Measurements from ENCODE around the gene HNF4A.
A peak's percentile ranks its signal among the peaks of the same experiment; 100 is the strongest.
"Not testable (repeated sequence)": the region's sequence is repeated elsewhere in the genome, so short reads cannot be mapped to it uniquely, and the experiment has no call there.

The HNF4A gene

DNA sequence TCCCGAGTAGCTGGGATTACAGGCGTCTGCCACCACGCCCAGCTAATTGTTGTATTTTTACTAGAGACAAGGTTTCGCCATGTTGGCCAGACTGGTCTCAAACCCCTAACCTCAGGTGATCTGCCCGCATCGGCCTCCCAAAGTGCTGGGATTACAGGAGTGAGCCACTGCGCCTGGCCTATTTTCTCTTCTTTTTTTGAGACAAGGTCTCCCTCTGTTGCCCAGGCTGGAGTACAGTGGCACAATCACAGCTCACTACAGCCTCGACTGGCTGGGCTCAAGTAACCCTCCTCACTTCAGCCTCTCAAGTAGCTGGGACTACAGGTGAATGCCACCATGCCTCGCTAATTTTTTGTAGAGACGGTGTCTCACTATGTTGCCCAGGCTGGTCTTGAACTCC is 9.6 kb upstream of the HNF4A start:
- DNase-seq: not testable (repeated sequence)

- no peak for DNase-seq
Measured at GRCh38 chr20:44348168-44348659, 7.3 kb upstream of the HNF4A start.

- no peak for DNase-seq
Measured at GRCh38 chr20:44349349-44349748, 6.2 kb upstream of the HNF4A start.

GRCh38 chr20:44350567-44350966 is 4.9 kb upstream of the HNF4A start:
- DNase-seq: no peak

DNA sequence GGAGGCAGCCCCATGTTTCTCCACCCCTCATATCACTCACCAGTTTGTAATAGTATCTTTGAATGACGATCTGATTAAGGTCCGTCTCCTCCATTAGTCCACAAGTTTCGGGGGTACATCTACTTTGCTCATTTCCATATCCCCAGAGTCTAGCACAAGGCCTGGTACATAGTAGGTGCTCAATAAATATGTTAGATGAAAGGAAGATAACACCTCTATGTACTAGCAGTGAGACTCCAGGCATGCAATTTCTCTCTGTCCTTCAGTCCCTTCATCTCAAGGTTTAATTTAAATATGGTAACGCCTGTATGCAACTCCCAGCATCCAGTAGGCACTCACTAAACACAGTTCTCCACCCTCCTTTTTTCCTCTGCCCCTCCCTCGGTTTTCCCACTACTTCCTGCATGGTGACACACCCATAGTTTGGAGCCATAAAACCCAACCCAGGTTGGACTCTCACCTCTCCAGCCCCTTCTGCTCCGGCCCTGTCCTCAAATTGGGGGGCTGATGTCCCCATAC is 461 bp upstream of the HNF4A start:
- DNase-seq: no peak

DNA sequence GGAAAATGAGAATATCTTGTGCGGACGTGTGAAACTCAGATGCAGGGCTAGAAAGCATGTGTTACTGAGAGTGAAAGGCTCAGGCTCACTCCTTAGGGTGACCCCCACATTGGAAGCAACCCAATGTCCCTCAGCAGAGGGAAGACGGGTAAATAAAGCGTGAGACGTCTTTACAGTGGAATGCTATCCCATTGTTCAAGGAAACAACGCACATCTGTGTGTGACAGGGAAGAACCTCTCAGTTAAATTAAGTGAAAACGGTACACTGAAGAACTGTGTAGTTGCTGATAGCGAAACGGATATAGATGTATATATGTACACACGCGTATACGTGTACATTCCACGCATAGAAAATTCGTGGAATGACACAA is 839 bp downstream of the HNF4A start:
- no peak for DNase-seq

DNA sequence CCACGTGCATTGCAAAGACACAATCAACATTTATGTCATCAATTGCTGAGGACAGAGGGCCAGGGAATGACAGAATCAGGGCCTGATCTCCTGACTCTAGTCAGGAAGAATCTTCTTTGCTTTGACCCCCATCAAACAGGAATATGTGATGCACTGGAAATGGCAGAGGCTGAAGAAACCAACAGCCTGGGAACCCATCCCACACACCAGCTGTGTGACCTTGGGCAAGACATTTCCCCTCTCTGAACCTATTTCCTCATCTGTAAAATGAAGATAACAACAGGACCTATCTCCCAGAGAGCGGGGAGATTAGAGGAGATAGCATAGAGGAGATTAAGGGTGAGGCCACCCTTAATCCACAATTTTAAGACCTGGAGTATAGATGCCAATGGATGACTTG is 1.5 kb downstream of the HNF4A start:
- DNase-seq: no peak

DNA sequence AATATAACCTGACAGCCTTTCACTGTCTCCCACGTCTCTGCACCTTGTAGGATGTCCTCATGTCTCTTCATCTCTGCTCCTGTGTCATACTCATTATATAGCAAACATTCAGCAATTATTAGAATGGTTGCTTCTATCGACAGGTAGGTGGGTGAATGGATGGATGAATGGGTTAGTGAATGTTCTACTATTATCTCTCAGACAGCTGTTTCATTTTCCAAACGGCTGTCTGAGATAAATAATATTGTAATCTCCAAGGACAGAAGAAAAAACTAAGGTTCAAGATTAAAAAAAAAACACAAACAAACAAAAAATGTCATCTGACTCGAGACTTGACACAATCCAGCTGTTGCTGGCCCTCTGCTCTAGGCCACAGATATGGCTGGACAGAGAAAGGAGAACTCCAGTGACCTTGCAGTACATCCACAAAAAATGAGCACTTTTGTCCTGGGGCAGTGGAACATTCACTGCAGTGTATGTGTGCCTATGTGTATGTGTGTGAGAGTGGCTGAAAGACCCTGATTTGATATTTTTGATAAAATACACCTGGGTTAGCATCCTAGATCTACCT is 2.1 kb downstream of the HNF4A start:
- DNase-seq: no peak

- DNase-seq: no peak
Measured at GRCh38 chr20:44358776-44359175, 3.3 kb downstream of the HNF4A start.

DNA sequence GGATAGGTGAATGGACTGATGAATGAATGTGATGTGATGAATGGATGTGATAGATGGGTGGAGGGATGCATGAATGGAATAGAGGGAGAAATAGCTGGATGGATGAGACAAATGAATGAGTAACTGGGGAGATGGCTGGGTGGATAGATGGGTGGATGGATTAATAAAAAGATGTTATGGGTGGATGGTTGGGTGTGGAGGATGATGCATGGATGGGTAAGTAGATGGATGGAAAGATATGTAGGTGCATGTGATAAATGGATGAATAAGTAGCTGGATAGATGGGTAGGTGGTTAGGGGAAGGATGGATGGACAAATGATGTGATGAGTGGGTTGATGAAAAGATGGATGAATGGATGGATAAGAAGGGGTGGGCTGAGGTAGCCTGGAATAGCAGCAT is 4.7 kb downstream of the HNF4A start:
- no peak for DNase-seq

GRCh38 chr20:44361021-44361420 is 5.5 kb downstream of the HNF4A start:
- DNase-seq: no peak

DNA sequence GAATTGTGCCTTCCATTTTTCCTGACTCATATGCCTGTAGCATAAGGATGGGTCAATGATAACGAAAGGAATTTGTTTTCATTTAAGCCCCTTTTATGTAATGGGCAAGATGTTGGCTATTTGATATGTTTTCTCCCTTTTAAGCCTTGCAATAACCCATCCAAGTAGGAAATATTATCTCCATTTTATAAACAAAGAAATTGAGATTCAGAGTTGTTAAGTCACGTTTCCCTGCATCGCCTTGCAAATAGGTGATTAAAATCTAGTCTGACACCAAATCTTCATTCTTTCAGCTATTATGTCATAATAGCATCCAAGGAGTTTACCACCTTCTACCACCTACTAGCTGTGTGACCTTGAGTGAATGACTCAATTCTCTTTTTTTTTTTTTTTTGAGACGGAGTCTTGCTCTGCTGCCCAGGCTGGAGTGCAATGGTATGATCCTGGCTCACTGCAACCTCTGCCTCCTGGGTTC is 7.0 kb downstream of the HNF4A start:
- no peak for DNase-seq

DNA sequence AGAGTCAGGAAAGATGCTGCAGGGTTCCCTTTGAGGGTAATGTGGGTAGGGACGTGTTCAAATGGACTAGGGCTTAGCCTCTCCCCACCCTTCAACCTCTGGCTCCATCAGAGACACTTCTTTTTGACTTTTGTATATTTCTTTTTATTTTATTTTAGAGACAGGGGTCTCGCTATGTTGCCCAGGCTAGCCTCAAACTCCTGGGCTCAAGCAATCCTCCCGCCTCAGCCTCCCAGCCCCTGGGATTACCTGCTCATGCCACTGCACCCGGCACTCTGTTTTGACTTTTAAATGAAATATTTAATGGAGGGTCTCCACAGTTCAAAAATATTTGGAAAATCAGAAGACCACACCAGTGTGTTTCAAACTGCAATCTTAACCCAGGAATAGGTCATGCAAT is 8.6 kb downstream of the HNF4A start:
- DNase-seq: no peak

DNA sequence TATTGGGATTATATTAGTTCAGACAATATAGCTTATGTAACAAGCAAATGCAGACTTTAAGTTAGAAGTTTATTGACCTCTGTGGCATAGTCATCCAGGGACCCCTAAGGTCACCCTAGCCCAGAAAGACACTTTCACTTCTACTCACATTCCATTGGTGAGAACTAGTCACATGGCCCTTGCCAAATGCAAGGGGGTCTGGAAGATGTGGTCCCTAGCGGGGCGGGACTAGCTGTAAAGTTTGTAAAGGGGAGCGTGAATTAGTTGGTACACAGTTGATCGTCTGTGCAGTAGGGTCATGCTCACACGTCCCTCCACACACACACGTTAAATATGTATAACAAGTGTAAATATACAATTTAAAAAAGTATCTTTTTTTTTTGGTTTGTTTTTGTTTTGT is 9.3 kb downstream of the HNF4A start:
- no peak for DNase-seq

GRCh38 chr20:44367746-44368145 is 12.2 kb downstream of the HNF4A start:
- DNase-seq: no peak

DNA sequence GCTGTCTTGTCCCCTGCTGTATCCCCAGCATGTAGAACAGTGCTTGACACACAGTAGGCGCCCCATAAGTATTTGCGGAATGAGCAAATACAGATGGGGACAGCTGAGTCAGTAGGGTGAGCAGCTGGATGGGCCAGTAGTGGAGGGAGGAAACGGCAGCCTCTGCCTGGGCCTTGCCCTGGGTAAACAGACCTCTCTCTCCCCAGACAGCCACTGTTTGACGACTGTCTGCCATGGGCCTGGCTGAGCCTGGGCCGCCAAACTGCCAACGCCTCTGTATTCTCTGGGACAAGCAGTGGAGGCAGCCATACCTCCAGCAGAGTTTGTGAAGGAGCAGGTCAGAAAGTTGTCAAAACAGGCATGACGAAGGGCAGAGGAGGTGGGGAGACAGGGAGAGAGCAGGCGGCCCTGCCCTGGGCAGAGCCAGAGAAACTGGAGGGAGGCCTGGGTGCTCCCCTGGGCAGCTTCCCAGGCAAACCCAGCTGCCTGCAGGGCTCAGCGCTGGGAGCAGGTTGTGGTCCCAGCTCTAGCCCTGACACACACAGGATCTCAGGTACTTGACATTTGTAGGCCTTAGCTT is 15.2 kb downstream of the HNF4A start:
- no peak for DNase-seq

- DNase-seq: no peak
Measured at GRCh38 chr20:44382641-44383040, 27.1 kb downstream of the HNF4A start.

DNA sequence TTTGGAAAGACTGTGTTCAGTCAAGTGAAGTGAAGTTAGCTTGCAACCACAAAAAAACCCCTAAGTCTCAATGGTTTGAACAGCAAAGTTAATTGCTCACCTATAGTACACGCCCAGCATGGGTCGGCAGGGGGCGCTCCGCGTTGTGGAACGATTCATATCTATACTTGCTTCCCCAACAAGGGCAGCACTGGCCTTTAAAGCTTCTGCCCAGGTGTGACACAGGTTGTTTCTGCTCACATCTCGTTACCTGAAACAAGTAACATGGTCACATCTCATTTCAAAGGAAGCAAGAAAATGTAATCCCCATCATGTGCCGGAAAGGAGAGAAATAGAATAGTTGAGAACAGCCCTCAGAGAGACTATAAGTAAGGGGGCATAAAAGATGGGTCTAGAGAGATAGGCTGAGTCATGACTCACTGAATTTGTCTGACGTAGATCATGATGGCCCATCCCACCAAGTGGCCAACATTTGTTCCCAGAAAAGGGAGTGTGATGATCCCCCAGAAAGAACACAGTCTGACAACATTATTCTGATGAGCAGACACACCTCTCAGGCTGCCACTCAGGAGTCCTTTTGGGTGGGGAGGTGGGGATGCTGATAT is 29.0 kb downstream of the HNF4A start:
- DNase-seq: peak; percentile 37 to 91

DNA sequence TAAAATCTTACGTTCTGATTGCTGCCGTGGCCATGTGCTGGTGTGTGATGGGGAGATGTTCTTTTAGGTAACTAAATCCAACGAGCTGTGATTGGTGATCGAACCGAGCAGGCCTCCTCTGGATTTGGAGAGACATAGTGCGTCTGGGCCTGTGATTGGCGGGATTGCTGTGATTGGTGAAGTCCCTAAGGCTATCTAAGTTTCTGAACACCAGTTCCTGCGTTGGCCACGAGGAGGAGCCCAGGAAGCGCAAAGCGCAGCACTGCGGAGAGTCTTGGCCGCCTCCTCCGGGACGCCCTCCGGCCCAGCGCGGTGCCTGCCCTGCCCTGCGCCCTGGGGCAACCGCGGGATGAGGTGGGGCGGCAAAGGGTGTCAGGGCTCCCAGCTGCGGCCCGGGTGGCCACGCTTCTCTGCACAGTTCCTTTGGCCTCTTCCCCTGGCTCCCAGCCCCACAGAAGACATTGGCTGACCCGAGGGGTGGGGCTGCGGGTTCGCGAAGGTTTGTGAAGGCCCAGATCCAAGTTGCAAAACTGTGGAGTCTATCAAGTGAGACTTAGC is 33.0 kb downstream of the HNF4A start:
- DNase-seq: peak; percentile 50 to 84

DNA sequence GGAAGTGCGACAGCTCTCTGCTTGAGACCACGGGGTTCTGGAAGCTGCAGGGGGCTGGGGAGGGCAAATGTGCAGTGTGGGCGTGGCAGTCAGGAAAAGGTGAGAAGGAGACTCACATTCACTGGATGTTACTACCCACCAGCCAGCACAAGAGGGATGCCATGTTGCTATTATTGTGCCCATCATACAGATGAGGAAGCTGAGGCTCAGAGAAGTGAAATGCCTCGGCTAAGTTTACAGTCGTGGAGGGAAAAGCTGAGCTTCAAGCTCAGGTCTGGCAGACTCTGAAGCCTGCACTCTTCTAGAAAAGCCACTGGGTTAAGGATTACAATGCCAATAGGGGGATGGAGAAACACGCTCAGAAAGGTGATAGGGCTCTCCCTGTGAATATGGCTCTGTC is 34.4 kb downstream of the HNF4A start:
- no peak for DNase-seq

DNA sequence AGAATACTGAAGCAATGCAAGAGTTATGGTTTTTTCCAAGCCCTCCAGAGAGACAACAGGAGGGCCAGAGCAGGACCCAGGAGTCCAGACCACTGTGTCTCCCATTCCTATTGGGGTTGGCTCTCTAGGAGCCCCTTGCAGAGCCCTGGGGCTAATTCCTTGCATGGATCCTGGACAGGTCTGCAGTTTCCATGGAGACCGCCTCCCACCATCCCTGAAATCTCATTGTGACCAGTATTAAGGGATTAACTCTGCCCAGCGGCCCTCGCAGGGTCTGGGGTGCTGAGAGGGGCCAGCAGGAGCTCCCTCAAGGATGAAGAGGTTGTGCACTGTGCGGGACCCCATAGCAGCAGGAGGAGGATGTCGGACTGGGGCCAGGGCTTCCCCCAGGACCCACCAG is 34.8 kb downstream of the HNF4A start:
- no peak for DNase-seq

GRCh38 chr20:44392088-44392775 is 36.7 kb downstream of the HNF4A start:
- no peak for DNase-seq

Measured in inflammatory macrophage treated with lipopolysaccharide for 1 hour (primary cell).